ENCODE results near the gene CCL14.

DNA sequence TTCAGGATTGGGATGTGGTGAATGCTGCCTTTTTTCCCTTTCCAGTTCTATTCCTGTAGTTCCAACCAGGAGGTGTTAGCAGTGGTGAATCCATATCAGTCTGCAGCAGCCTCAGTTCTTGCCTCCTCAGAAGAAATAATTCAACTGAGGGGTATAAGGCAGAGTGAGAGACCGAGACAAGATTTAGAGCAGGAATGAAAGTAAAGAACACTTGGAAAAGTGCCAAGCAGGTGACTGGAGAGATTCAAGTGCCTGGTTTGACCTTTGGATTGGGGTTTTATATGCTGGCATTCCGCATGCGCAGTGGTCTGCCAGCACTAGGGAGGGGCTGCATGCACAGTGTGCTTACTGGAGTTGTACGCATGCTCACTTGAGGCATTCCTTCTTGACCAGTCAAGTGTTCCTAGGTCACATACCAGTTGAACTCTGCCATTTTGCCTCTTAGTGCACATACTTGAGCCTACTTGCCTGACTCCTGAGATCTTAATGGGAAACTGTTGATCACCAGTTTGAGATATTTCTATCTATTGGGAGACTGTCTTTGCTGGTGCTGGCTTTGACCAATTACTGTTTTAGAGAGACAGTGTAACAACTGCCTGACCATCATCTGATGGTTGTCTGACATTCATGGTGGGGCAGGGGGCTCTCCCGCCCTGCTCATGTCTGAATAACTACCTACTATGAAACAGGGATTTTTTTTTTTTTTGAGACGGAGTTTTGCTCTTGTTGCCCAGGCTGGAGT lies 15.5 kb upstream of the CCL14 start:
- TF ChIP-seq, protein P1, sequence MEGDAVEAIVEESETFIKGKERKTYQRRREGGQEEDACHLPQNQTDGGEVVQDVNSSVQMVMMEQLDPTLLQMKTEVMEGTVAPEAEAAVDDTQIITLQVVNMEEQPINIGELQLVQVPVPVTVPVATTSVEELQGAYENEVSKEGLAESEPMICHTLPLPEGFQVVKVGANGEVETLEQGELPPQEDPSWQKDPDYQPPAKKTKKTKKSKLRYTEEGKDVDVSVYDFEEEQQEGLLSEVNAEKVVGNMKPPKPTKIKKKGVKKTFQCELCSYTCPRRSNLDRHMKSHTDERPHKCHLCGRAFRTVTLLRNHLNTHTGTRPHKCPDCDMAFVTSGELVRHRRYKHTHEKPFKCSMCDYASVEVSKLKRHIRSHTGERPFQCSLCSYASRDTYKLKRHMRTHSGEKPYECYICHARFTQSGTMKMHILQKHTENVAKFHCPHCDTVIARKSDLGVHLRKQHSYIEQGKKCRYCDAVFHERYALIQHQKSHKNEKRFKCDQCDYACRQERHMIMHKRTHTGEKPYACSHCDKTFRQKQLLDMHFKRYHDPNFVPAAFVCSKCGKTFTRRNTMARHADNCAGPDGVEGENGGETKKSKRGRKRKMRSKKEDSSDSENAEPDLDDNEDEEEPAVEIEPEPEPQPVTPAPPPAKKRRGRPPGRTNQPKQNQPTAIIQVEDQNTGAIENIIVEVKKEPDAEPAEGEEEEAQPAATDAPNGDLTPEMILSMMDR (IDR thresholded peaks at IDR 0.05), result no peak
- no peak for TF ChIP-seq POLR2A (IDR thresholded peaks at IDR 0.05)
